GM23338 (cell line): Measurements from ENCODE around the gene CNOT6. TPM values are rescaled to one million over a fixed set of nuclear protein-coding genes. Genes with fewer than 3 reads are reported as not detected.

Source experiments
- ATAC-seq: fragments of 200-7000 bp; cut with Tn5 transposase; 3 replicates; pipeline ENCODE4 v1.9.1; 2020
- DNase-seq: peaks from one replicate; pipeline ENCODE4 v3.0.0-alpha.2; 2015; ENCODE audit warnings: low spot score
- H2AFZ ChIP-seq: fragments of 200-600 bp; sonication (generic); 2 replicates; pipeline ENCODE4 v1.8.0; 2016; ENCODE audit warnings: antibody characterized with exemption, mild to moderate bottlenecking, moderate library complexity
- H3F3A ChIP-seq: fragments of 200-600 bp; sonication (generic); replicated peaks from 2 replicates; pipeline ENCODE4 v1.8.0; 2017; ENCODE audit warnings: antibody characterized with exemption, mixed run types, low read depth
- H3K27ac ChIP-seq: fragments of 200-600 bp; sonication (generic); 2 replicates; pipeline ENCODE4 v1.6.1; 2016; ENCODE audit warnings: low read depth
- H3K27me3 ChIP-seq: fragments of 200-600 bp; sonication (generic); 2 replicates; pipeline ENCODE4 v1.8.0; 2016; ENCODE audit warnings: mild to moderate bottlenecking, mixed run types, moderate library complexity; ENCODE audit not compliant: insufficient read depth
- H3K36me3 ChIP-seq: fragments of 200-600 bp; sonication (generic); 2 replicates; pipeline ENCODE4 v1.8.0; 2016; ENCODE audit warnings: mild to moderate bottlenecking; ENCODE audit not compliant: insufficient read depth
- H3K4me1 ChIP-seq: fragments of 200-600 bp; sonication (generic); 2 replicates; pipeline ENCODE4 v1.8.0; 2016; ENCODE audit warnings: mild to moderate bottlenecking, moderate library complexity; ENCODE audit not compliant: insufficient read depth
- H3K4me2 ChIP-seq: fragments of 200-600 bp; sonication (generic); 2 replicates; pipeline ENCODE4 v1.7.1; 2017; ENCODE audit warnings: mixed run types
- H3K4me3 ChIP-seq: fragments of 200-600 bp; sonication (generic); 2 replicates; pipeline ENCODE4 v1.6.1; 2016; ENCODE audit warnings: mixed run types
- H3K79me2 ChIP-seq: fragments of 200-600 bp; sonication (generic); replicated peaks from 2 replicates; pipeline ENCODE4 v1.8.0; 2017; ENCODE audit warnings: mild to moderate bottlenecking; ENCODE audit not compliant: insufficient read depth
- H3K9me2 ChIP-seq: fragments of 200-600 bp; sonication (generic); 2 replicates; pipeline ENCODE4 v1.8.0; 2017; ENCODE audit not compliant: insufficient read depth
- H4K20me1 ChIP-seq: fragments of 200-600 bp; sonication (generic); replicated peaks from 2 replicates; pipeline ENCODE4 v1.8.0; 2017; ENCODE audit warnings: mild to moderate bottlenecking; ENCODE audit not compliant: insufficient read depth
- H3K27ac Mint-ChIP-seq: 2 replicates; pipeline ENCODE4 v1.8.0; 2020; ENCODE audit warnings: inconsistent platforms, mild to moderate bottlenecking, moderate library complexity, mixed read lengths
- H3K27me3 Mint-ChIP-seq: 3 replicates; pipeline ENCODE4 v1.8.0; 2022; ENCODE audit warnings: low read depth, mild to moderate bottlenecking, moderate library complexity, mixed read lengths, inconsistent platforms; ENCODE audit not compliant: insufficient read depth, poor library complexity
- H3K36me3 Mint-ChIP-seq: 3 replicates; pipeline ENCODE4 v1.8.0; 2021; ENCODE audit warnings: low read depth, mild to moderate bottlenecking, inconsistent platforms, moderate library complexity, mixed read lengths
- H3K4me1 Mint-ChIP-seq: 3 replicates; pipeline ENCODE4 v1.8.0; 2020; ENCODE audit warnings: mild to moderate bottlenecking, inconsistent platforms, mixed read lengths
- H3K4me3 Mint-ChIP-seq: 3 replicates; pipeline ENCODE4 v1.8.0; 2021; ENCODE audit warnings: moderate library complexity, mild to moderate bottlenecking, inconsistent platforms, mixed read lengths
- H3K9me3 Mint-ChIP-seq: 3 replicates; pipeline ENCODE4 v1.8.0; 2020; ENCODE audit warnings: moderate library complexity, mild to moderate bottlenecking, inconsistent platforms, mixed read lengths
- EZH2 ChIP-seq: fragments of 200-600 bp; sonication (generic); IDR thresholded peaks from one replicate; pipeline ENCODE4 v1.8.0; 2017; ENCODE audit warnings: antibody characterized with exemption, mild to moderate bottlenecking, low read depth; ENCODE audit not compliant: unreplicated experiment
- EZH2phosphoT487 ChIP-seq: fragments of 200-600 bp; sonication (generic); IDR thresholded peaks from one replicate; pipeline ENCODE4 v1.8.1; 2018; ENCODE audit warnings: antibody characterized with exemption; ENCODE audit not compliant: unreplicated experiment
- POLR2AphosphoS5 ChIP-seq: IDR thresholded peaks from 2 replicates; pipeline ENCODE4 v1.6.1; 2016; ENCODE audit warnings: antibody characterized with exemption, low read depth
- ZNF114 ChIP-seq: fragments of 250-450 bp; sonication (Bioruptor Pico); IDR thresholded peaks from 2 replicates; pipeline ENCODE4 v1.5.0; 2020; ENCODE audit warnings: mild to moderate bottlenecking, moderate library complexity
- ZNF331 ChIP-seq: fragments of 250-450 bp; sonication (Bioruptor Pico); IDR thresholded peaks from 2 replicates; pipeline ENCODE4 v1.5.0; 2020; ENCODE audit warnings: low read depth, mild to moderate bottlenecking, moderate library complexity
- polyA plus RNA-seq: library from polyadenylated mRNA; unstranded; fragments of >200 nt; fragmentation: Nextera tagmentation; extraction: Ambion mirVana; gene quantifications from 2 replicates; pipeline ENCODE4 v1.2.1, GENCODE V29; 2016
- total RNA-seq: library from RNA; depleted of rRNA; stranded (reverse); fragments of >200 nt; shearing (Covaris generic); gene quantifications from 2 replicates; pipeline ENCODE4 v1.2.3, GENCODE V29; 2014
- TF ChIP-seq, protein P1 (sequence below), 2 experiments: fragments of 200-600 bp in 1 of 2; sonication (generic) in 1 of 2; conservative IDR thresholded peaks; 2 replicates each; pipeline versions ENCODE4 v1.5.1 to v1.6.1; 2016 to 2017; ENCODE audit warnings: antibody characterized with exemption in 2 of 2, low read depth in 2 of 2, mild to moderate bottlenecking in 2 of 2, moderate library complexity in 1 of 2
- TF ChIP-seq, protein P2 (sequence below): IDR thresholded peaks from 2 replicates; pipeline ENCODE4 v1.6.1; 2016; ENCODE audit warnings: antibody characterized with exemption
- TF ChIP-seq, protein P3 (sequence below): fragments of 250-450 bp; sonication (Bioruptor Pico); IDR thresholded peaks from 2 replicates; pipeline ENCODE4 v1.5.0; 2020; ENCODE audit warnings: mild to moderate bottlenecking, moderate library complexity

The CNOT6 gene
- total and polyA plus RNA-seq, 2 experiments from 2014 or later, result 14.6 to 38.7 TPM

DNA sequence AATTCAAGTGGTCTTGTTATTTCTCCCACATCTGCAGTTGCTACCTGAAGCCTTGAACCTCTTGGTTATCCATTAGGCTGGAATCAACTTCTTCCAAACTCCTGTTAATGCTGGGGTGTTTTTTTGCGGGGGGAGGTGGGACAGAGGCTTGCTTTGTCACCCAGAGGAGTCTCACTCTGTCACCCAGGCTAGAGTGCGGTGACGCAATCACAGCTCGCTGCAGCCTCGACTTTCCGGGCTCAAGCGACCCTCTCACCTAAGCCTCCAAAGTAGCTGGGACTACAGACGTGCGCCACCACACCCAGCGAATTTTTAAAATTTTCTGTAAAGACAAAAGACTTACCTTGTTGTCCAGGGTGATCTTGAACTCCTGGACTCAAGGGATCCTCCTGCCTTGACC is 92.7 kb downstream of the CNOT6 start:
- DNase-seq, result no peak
- peaks cover 40% of the 10 kb centered on the region for H3K27me3 ChIP-seq
- H3K4me3 Mint-ChIP-seq, result no peak overlapping the region
- TF ChIP-seq, protein P1, sequence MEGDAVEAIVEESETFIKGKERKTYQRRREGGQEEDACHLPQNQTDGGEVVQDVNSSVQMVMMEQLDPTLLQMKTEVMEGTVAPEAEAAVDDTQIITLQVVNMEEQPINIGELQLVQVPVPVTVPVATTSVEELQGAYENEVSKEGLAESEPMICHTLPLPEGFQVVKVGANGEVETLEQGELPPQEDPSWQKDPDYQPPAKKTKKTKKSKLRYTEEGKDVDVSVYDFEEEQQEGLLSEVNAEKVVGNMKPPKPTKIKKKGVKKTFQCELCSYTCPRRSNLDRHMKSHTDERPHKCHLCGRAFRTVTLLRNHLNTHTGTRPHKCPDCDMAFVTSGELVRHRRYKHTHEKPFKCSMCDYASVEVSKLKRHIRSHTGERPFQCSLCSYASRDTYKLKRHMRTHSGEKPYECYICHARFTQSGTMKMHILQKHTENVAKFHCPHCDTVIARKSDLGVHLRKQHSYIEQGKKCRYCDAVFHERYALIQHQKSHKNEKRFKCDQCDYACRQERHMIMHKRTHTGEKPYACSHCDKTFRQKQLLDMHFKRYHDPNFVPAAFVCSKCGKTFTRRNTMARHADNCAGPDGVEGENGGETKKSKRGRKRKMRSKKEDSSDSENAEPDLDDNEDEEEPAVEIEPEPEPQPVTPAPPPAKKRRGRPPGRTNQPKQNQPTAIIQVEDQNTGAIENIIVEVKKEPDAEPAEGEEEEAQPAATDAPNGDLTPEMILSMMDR (conservative IDR thresholded peaks at IDR 0.05; ENCODE audit: low read depth in 2 of 2), result no peak
- TF ChIP-seq POLR2AphosphoS5, result no peak
- no peak for TF ChIP-seq ZNF331 (CRISPR knock-in tag)
- no peak for TF ChIP-seq EZH2
- TF ChIP-seq, protein P2, sequence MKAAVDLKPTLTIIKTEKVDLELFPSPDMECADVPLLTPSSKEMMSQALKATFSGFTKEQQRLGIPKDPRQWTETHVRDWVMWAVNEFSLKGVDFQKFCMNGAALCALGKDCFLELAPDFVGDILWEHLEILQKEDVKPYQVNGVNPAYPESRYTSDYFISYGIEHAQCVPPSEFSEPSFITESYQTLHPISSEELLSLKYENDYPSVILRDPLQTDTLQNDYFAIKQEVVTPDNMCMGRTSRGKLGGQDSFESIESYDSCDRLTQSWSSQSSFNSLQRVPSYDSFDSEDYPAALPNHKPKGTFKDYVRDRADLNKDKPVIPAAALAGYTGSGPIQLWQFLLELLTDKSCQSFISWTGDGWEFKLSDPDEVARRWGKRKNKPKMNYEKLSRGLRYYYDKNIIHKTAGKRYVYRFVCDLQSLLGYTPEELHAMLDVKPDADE, result no peak
- no peak for TF ChIP-seq ZNF114
- TF ChIP-seq EZH2phosphoT487, result no peak
- TF ChIP-seq, protein P3, sequence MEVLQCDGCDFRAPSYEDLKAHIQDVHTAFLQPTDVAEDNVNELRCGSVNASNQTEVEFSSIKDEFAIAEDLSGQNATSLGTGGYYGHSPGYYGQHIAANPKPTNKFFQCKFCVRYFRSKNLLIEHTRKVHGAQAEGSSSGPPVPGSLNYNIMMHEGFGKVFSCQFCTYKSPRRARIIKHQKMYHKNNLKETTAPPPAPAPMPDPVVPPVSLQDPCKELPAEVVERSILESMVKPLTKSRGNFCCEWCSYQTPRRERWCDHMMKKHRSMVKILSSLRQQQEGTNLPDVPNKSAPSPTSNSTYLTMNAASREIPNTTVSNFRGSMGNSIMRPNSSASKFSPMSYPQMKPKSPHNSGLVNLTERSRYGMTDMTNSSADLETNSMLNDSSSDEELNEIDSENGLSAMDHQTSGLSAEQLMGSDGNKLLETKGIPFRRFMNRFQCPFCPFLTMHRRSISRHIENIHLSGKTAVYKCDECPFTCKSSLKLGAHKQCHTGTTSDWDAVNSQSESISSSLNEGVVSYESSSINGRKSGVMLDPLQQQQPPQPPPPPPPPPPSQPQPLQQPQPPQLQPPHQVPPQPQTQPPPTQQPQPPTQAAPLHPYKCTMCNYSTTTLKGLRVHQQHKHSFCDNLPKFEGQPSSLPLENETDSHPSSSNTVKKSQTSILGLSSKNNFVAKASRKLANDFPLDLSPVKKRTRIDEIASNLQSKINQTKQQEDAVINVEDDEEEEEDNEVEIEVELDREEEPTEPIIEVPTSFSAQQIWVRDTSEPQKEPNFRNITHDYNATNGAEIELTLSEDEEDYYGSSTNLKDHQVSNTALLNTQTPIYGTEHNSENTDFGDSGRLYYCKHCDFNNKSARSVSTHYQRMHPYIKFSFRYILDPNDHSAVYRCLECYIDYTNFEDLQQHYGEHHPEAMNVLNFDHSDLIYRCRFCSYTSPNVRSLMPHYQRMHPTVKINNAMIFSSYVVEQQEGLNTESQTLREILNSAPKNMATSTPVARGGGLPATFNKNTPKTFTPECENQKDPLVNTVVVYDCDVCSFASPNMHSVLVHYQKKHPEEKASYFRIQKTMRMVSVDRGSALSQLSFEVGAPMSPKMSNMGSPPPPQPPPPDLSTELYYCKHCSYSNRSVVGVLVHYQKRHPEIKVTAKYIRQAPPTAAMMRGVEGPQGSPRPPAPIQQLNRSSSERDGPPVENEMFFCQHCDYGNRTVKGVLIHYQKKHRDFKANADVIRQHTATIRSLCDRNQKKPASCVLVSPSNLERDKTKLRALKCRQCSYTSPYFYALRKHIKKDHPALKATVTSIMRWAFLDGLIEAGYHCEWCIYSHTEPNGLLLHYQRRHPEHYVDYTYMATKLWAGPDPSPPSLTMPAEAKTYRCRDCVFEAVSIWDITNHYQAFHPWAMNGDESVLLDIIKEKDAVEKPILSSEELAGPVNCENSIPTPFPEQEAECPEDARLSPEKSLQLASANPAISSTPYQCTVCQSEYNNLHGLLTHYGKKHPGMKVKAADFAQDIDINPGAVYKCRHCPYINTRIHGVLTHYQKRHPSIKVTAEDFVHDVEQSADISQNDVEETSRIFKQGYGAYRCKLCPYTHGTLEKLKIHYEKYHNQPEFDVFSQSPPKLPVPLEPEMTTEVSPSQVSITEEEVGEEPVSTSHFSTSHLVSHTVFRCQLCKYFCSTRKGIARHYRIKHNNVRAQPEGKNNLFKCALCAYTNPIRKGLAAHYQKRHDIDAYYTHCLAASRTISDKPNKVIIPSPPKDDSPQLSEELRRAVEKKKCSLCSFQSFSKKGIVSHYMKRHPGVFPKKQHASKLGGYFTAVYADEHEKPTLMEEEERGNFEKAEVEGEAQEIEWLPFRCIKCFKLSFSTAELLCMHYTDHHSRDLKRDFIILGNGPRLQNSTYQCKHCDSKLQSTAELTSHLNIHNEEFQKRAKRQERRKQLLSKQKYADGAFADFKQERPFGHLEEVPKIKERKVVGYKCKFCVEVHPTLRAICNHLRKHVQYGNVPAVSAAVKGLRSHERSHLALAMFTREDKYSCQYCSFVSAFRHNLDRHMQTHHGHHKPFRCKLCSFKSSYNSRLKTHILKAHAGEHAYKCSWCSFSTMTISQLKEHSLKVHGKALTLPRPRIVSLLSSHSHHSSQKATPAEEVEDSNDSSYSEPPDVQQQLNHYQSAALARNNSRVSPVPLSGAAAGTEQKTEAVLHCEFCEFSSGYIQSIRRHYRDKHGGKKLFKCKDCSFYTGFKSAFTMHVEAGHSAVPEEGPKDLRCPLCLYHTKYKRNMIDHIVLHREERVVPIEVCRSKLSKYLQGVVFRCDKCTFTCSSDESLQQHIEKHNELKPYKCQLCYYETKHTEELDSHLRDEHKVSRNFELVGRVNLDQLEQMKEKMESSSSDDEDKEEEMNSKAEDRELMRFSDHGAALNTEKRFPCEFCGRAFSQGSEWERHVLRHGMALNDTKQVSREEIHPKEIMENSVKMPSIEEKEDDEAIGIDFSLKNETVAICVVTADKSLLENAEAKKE (CRISPR knock-in tag), result no peak
- H2AFZ ChIP-seq, result no peak overlapping the region
- H3K9me3 Mint-ChIP-seq, result no peaks in the 10 kb centered on the region
- no peaks in the 10 kb centered on the region for H3K36me3 ChIP-seq
- no peak for ATAC-seq
- H3K27ac Mint-ChIP-seq, result no peak overlapping the region
- H3F3A ChIP-seq, result no peaks in the 10 kb centered on the region
- 0 out of 2 replicates have a peak, but pooled peaks cover 5% of the 10 kb centered on the region for H3K4me1 ChIP-seq
- no peaks in the 10 kb centered on the region for H3K79me2 ChIP-seq
- peaks cover 5% of the 10 kb centered on the region; the same call in 1 of the 3 replicates for H3K4me1 Mint-ChIP-seq
- no peak overlapping the region for H3K4me2 ChIP-seq
- H3K36me3 Mint-ChIP-seq, result no peaks in the 10 kb centered on the region
- no peaks in the 10 kb centered on the region for H4K20me1 ChIP-seq
- no peaks in the 10 kb centered on the region for H3K9me2 ChIP-seq
- no peak overlapping the region for H3K27ac ChIP-seq
- no peak overlapping the region for H3K4me3 ChIP-seq
- H3K27me3 Mint-ChIP-seq, result peaks cover 23% of the 10 kb centered on the region
